Germinal center (tissue), 1 donor: ENCODE results near the gene MBD3L3.
"Not testable (repeated sequence)": the region's sequence is repeated elsewhere in the genome, so short reads cannot be mapped to it uniquely, and the experiment has no call there.

Experiments used
- DNase-seq: peaks from one replicate; pipeline ENCODE4 v3.0.0; 2012; ENCODE audit warnings: mixed read lengths, low spot score

Gene MBD3L3

GRCh38 chr19:7058576-7058975, at the start of gene MBD3L3:
Gene MBD3L3, minus strand, starts transcription at chr19:7058676. Its CDS starts 71 bp downstream, at chr19:7058605.
- not testable (repeated sequence) for DNase-seq

DNA sequence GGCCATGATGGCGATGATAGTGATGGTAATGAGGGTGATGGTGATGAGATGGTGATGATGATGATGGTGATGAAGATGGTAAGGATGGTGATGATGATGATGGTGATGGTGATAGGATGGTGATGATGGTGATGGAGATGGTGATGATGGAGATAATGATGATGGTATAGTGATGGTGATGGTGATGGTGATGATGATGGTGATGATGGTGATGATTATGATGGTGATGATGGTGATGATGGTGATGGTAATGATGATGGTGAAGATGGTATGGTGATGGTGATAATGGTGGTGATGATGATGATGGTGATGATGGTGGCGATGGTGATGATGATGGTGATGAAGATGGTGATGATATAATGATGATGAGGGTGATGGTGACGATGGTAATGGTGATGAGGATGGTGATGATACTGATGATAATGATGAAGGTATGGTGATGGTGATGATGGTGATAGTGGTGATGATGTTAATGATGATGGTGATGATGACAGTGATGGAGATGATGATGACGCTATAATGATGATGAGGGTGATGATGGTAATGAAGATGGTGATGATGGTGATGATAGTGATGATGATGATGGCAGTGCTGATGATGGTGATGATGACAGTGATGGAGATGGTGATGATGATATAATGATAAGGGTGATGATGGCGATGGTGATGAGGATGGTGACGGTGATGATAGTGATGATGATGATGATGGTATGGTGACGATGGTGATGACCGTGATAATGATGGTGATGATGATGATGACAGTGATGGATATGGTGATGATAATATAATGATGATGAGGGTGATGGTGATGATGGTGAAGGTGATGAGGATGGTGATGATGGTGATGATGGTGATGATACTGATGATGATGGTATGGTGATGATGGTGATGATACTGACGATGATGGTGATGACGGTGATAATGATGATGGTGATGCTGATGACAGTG, 48.5 kb upstream of the MBD3L3 start:
- DNase-seq: no peak

DNA sequence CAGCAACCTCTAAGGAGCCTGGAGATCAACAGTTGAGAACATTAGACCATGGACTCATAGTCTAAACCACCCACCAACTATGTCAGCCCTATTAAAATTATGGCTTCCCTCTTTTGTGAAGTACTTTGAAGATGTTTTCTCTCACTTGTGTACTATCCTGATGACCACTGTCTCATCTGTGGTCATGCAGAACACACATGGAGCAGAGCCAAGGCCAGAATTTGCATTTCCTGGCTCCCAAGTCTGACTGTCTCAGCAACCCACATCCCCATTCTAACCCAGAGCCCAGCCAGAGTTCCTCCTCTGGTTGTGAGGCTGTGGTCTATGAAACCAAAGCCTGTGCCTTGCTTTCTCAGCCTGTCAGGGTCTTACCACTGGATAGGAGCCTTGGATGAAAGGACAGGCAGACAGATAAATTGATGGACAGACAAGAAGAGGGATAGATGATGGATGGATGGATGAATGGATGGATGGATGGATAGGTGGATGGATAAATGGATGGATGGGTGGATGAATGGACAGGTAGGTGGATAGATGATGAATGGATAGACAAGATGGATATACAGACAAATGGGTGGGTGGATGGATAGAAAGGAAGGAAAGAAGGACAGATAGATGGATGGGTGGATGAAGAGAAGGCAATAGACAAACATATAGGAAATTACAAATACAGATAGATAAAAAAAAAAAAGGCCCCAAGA, 46.4 kb upstream of the MBD3L3 start:
- DNase-seq: no peak

- DNase-seq: no peak
Measured at GRCh38 chr19:7101498-7102253, 43.2 kb upstream of the MBD3L3 start.

GRCh38 chr19:7099597-7099921, 41.1 kb upstream of the MBD3L3 start:
- no peak for DNase-seq

- peak; percentile 90 for DNase-seq
Measured at GRCh38 chr19:7098701-7099596, 40.5 kb upstream of the MBD3L3 start.

- no peak for DNase-seq
Measured at GRCh38 chr19:7098096-7098495, 39.6 kb upstream of the MBD3L3 start.

GRCh38 chr19:7088999-7089398, 30.5 kb upstream of the MBD3L3 start:
- DNase-seq: no peak

DNA sequence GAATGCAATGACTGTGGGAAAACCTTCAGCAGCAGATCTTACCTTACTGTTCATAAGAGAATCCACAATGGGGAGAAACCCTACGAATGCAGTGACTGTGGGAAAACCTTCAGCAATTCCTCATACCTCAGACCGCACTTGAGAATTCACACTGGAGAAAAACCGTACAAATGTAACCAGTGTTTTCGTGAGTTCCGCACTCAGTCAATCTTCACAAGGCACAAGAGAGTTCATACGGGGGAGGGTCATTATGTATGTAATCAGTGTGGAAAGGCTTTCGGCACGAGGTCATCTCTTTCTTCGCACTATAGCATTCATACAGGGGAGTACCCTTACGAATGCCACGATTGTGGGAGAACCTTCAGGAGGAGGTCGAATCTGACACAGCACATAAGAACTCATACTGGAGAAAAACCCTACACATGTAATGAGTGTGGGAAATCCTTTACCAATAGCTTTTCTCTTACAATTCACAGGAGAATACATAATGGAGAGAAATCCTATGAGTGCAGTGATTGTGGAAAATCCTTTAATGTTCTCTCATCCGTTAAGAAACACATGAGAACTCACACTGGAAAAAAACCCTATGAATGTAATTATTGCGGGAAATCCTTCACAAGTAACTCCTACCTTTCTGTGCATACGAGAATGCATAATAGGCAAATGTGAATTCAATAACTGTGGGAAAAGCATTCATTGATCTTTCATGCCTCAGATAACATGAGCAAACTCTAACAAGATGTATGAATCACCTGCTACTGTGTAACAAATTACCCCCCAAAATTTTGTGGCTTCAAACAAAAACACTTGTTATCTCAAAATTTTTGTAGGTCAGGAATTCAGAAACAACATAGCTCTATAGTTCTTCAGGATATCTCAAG, 24.8 kb upstream of the MBD3L3 start:
- DNase-seq: no peak

DNA sequence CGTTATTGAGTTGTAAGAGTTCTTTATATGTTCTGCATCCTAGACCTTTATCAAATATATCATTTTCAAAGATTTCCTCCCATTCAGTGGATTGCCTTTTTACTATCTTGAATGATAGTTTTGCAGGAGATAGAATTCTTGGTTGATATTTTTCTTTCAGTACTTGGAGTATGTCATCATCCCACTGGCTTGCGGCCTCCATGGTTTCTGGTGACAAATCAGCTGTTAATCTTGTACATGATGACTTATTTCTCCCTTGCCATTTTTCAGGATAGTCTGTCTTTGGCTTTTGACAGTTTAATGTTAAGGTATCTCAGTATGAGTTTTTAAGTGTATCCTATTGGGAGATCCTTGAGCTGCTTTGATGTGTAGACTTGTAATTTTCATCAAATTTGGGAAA, 19.5 kb upstream of the MBD3L3 start:
- DNase-seq: no peak

- DNase-seq: no peak
Measured at GRCh38 chr19:7076151-7076550, 17.7 kb upstream of the MBD3L3 start.

DNA sequence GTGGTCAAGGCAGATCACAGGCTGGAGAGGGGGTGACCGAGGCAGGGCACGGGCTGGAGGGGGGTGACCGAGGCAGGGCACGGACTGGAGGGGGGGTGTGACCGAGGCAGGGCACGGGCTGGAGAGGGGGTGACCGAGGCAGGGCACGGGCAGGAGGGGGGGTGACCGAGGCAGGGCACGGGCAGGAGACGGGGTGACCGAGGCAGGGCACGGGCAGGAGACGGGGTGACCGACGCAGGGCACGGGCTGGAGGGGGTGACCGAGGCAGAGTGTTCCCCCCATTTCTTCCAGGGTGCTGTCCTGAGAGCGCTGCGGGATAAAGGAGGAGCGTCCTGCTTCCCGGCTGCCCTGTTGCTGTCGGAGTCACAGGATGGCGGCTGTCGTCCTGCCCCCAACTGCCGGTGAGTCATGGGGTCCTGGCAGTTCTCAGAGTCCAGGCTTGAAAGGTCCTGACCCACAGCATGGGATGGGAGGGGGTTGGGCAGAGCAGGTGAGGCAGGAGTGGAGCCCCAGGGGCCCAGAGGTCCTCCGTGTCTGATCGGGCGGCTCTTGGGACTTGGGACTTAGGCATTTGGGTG, 16.3 kb upstream of the MBD3L3 start:
- DNase-seq: no peak

DNA sequence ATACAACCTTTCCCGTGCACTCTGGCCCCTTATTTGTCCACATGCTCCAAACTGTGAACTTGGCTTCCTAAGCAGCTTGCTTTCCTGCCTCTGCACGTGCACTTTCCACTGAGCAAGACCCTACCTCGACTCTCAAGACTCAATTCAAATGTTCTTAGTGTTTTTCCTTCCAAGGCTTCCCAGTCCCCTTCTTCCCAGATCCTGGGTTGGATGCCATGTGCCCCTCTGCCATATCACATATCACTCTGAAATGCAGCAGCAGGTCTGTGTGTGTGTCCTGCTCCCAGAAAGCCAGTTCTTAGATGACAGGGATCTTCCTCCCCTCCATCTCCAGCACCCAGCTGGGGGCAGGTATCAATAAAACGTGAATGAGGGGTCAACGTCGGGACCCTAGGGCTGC, 14.1 kb upstream of the MBD3L3 start:
- no peak for DNase-seq

- no peak for DNase-seq
Measured at GRCh38 chr19:7069904-7070226, 11.4 kb upstream of the MBD3L3 start.

DNA sequence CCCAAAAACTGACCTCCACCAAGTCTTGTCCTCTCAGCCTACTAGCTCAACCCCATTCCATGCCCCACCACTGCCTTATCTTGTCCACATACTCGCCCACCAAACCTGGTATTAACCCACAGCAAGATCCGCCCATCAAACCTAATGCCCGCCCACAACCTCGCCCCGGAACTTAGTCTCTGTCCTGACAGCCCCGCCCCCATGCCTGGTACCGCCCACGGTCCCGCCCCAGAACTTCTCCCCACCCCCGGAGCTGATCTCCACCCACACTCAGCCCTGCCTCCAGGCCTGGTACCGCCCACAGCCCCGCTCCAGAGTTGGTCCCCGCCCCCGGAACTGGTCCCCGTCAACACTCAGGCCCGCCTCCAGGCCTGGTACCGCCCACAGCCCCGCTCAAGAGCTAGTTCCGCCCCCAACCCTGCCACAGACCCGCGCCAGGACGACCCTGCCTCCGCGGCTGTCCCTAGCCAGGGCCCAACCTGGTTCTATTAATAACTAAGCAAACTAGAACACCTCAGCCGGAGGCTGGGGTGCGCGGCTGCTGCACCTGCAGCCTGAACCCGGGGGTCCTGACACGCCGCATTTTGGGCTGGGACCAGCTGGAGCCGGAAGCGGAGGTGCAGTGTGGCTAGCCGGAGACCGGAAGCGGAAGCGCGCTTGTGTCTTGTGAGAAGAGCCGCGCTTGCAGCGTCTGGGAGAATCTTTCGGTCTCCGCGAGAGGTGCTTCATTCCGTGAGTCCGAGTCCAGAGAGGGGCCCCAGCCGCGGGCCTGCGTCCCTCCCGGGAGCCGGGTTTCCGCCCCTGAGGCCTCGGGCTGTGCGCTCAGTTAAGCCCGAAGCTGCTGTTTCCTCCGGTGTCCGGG, 10.8 kb upstream of the MBD3L3 start, which contains the start of gene ZNF557:
Gene ZNF557 (plus strand): TSS at position 662 of the 862 bp plus-strand sequence. CDS start 5,372 bp downstream, outside the sequence.
- peak; percentile 98 for DNase-seq

- no peak for DNase-seq
Measured at GRCh38 chr19:7068599-7068998, 10.1 kb upstream of the MBD3L3 start.

- no peak for DNase-seq
Measured at GRCh38 chr19:7067716-7068115, 9.2 kb upstream of the MBD3L3 start.

DNA sequence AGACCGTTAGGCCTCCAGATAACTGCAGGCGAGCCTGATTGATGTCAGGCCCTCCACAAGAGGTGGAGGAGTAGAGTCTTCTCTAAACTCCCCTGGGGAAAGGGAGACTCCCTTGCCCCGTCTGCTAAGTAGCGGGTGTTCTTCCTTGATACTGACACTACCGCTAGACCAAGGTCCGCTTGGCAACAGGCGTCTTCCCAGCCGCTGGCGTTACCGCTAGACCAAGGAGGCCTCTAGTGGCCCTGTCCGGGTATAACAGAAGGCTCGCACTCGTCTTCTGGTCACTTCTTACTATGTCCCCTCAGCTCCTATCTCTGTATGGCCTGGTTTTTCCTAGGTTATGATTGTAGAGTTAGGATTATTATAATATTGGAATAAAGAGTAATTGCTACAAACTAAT, 8.6 kb upstream of the MBD3L3 start:
- not testable (repeated sequence) for DNase-seq

GRCh38 chr19:7063764-7064418, 5.4 kb upstream of the MBD3L3 start:
- DNase-seq: no peak
